Astrocyte (in vitro differentiated cells and primary cell): Measurements from ENCODE around the gene PDLIM7. TPM values are rescaled to one million over a fixed set of nuclear protein-coding genes. Genes with fewer than 3 reads are reported as not detected.

ENCODE experiments used
- DNase-seq: peaks from one replicate; pipeline ENCODE4 v3.0.0-alpha.2; 2010; ENCODE audit warnings: low read depth
- FAIRE-seq: peaks from 2 replicates; lab custom pipeline; 2011; peaks lifted over from hg19 to GRCh38; lab: Jason Lieb, UNC
- H2AFZ ChIP-seq: 2 replicates; pipeline ENCODE4 v1.6.0; 2012; ENCODE audit warnings: low read depth, low read length, inconsistent platforms
- H3K27ac ChIP-seq: 2 replicates; pipeline ENCODE4 v1.5.1; 2011; ENCODE audit warnings: low read depth, low read length, inconsistent platforms
- H3K27me3 ChIP-seq: 2 replicates; pipeline ENCODE4 v1.6.0; 2011; ENCODE audit warnings: low read length, inconsistent platforms; ENCODE audit not compliant: insufficient read depth
- H3K36me3 ChIP-seq: 2 replicates; pipeline ENCODE4 v1.5.1; 2011; ENCODE audit warnings: low read length, inconsistent platforms; ENCODE audit not compliant: insufficient read depth
- H3K4me1 ChIP-seq: 2 replicates; pipeline ENCODE4 v1.5.1; 2011; ENCODE audit warnings: low read length, inconsistent platforms; ENCODE audit not compliant: insufficient read depth
- H3K4me2 ChIP-seq: 2 replicates; pipeline ENCODE4 v1.6.0; 2012; ENCODE audit warnings: low read length, inconsistent platforms
- H3K4me3 ChIP-seq: 2 replicates; pipeline ENCODE4 v1.5.1; 2011; ENCODE audit warnings: low read depth, mild to moderate bottlenecking, low read length, inconsistent platforms; ENCODE audit not compliant: insufficient read depth
- H3K79me2 ChIP-seq: 2 replicates; pipeline ENCODE4 v1.6.0; 2012; ENCODE audit warnings: mild to moderate bottlenecking, low read length, inconsistent platforms; ENCODE audit not compliant: insufficient read depth
- H3K9ac ChIP-seq: 2 replicates; pipeline ENCODE4 v1.6.0; 2012; ENCODE audit warnings: mild to moderate bottlenecking, low read length, inconsistent platforms
- H3K9me3 ChIP-seq: 2 replicates; pipeline ENCODE4 v1.5.1; 2012; ENCODE audit warnings: low read depth, mild to moderate bottlenecking, low read length, inconsistent platforms; ENCODE audit not compliant: insufficient read depth
- H4K20me1 ChIP-seq: 2 replicates; pipeline ENCODE4 v1.6.0; 2012; ENCODE audit warnings: low read length, inconsistent platforms; ENCODE audit not compliant: insufficient read depth
- H3K27ac Mint-ChIP-seq: one replicate; pipeline ENCODE4 v1.8.0; 2021; ENCODE audit warnings: mild to moderate bottlenecking, mixed read lengths; ENCODE audit not compliant: unreplicated experiment
- H3K27me3 Mint-ChIP-seq: one replicate; pipeline ENCODE4 v1.8.0; 2021; ENCODE audit warnings: low read depth, mixed read lengths; ENCODE audit not compliant: unreplicated experiment
- H3K36me3 Mint-ChIP-seq: one replicate; pipeline ENCODE4 v1.8.0; 2021; ENCODE audit warnings: low read depth, mixed read lengths; ENCODE audit not compliant: unreplicated experiment
- H3K4me1 Mint-ChIP-seq: one replicate; pipeline ENCODE4 v1.8.0; 2021; ENCODE audit warnings: low read depth, mixed read lengths; ENCODE audit not compliant: unreplicated experiment
- H3K4me3 Mint-ChIP-seq: one replicate; pipeline ENCODE4 v1.8.0; 2021; ENCODE audit warnings: mild to moderate bottlenecking, moderate library complexity, mixed read lengths; ENCODE audit not compliant: unreplicated experiment
- H3K9me3 Mint-ChIP-seq: one replicate; pipeline ENCODE4 v1.8.0; 2021; ENCODE audit warnings: mild to moderate bottlenecking, mixed read lengths; ENCODE audit not compliant: unreplicated experiment
- EZH2 ChIP-seq: IDR thresholded peaks from 2 replicates; pipeline ENCODE4 v1.6.1; 2012; ENCODE audit warnings: mild to moderate bottlenecking, low read length, inconsistent platforms; ENCODE audit not compliant: insufficient read depth
- total RNA-seq: library from RNA; stranded (reverse); gene quantifications from 2 replicates; pipeline ENCODE4 v1.2.1, GENCODE V29; 2021
- TF ChIP-seq, protein P1 (sequence below): IDR thresholded peaks from 2 replicates; pipeline ENCODE4 v1.5.1; 2011; ENCODE audit warnings: low read depth, mild to moderate bottlenecking, inconsistent platforms, low read length, moderate library complexity; ENCODE audit not compliant: insufficient read depth

Gene PDLIM7
- total RNA-seq, 1 donor from 2014 or later = 590 TPM

DNA sequence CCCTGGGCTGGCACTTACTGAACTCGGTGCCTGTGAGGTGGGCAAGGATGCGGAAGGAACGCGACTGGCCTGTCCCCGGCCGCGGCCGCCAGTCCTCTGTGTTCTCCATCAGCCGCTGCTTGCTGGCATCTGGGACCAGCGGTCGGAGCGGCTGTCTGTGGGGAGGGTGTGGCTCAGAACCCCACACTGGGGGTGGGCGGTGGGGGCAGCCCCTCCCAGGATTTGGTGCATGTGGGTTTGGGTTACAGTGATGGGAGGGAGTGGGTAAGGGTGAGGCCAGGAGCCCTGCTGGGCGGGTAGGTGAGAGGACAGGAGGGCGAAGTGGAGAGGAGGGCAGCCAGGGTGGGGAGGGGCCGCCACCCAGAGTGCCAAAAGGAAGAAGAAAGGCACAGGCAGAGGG lies 6.4 kb downstream of the PDLIM7 start:
- Histone ChIP-seq H3K9me3 (no peaks in the 10 kb centered on the region), H3K27ac (peak overlapping the region; percentile 31), H4K20me1 (peaks cover 81% of the 10 kb centered on the region), H3K4me3 (no peak overlapping the region), H3K4me1 (peaks cover 64% of the 10 kb centered on the region), H2AFZ (no peak overlapping the region), H3K79me2 (peaks cover 90% of the 10 kb centered on the region), H3K27me3 (no peaks in the 10 kb centered on the region), H3K36me3 (peaks cover 47% of the 10 kb centered on the region), H3K4me2 (peak overlapping the region; percentile 55), H3K9ac (no peak overlapping the region)
- peaks cover 32% of the 10 kb centered on the region for H3K4me1 Mint-ChIP-seq
- FAIRE-seq (no peak), DNase-seq (no peak)
- peak overlapping the region; percentile 62 for H3K4me3 Mint-ChIP-seq
- peak overlapping the region; percentile 69 for H3K27ac Mint-ChIP-seq
- H3K27me3 Mint-ChIP-seq = no peaks in the 10 kb centered on the region
- peaks cover 10% of the 10 kb centered on the region for H3K36me3 Mint-ChIP-seq
- no peak for TF ChIP-seq EZH2
- TF ChIP-seq, protein P1, sequence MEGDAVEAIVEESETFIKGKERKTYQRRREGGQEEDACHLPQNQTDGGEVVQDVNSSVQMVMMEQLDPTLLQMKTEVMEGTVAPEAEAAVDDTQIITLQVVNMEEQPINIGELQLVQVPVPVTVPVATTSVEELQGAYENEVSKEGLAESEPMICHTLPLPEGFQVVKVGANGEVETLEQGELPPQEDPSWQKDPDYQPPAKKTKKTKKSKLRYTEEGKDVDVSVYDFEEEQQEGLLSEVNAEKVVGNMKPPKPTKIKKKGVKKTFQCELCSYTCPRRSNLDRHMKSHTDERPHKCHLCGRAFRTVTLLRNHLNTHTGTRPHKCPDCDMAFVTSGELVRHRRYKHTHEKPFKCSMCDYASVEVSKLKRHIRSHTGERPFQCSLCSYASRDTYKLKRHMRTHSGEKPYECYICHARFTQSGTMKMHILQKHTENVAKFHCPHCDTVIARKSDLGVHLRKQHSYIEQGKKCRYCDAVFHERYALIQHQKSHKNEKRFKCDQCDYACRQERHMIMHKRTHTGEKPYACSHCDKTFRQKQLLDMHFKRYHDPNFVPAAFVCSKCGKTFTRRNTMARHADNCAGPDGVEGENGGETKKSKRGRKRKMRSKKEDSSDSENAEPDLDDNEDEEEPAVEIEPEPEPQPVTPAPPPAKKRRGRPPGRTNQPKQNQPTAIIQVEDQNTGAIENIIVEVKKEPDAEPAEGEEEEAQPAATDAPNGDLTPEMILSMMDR = no peak
- no peaks in the 10 kb centered on the region for H3K9me3 Mint-ChIP-seq

DNA sequence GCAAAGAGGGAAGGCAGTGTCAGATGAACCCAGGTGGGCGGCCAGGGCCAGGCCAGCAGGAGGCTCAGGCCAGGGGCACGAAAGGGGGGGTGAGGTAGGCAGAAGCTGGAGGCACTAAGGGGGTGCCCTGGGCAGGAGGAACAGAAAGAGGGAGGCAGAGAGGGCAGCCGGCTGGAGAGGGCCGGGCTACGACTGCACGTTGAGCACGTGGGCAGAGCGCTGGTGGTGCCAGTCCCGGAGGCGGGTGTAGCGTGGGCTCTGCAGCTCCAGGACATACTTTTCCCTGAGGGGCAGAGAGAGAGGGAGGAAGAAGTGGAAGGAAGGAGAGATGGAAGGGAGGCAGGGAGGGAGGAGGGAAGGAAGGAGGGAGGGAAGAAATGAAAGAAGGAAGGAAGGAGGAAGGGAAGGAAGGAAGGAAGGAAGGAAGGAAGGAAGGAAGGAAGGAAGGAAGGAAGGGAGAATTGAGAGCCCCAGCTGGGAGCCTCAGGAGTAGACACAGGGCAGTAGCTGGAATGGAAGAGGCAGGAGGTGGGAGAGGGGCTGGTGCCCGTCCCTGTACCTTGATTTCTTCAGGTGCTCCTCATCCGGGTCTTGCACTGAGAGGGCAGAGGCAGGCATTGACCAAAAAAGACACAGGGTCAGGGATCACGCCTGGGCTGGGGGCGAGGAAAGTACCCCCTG lies 7.0 kb downstream of the PDLIM7 start:
- Histone ChIP-seq H3K79me2 (peaks cover 90% of the 10 kb centered on the region), H3K36me3 (peaks cover 49% of the 10 kb centered on the region)

More for the DNA sequence above, 7.0 kb downstream of the PDLIM7 start:
- H3K27ac Mint-ChIP-seq = peak overlapping the region; percentile 69
- TF ChIP-seq, protein P1 = no peak
- no peak for TF ChIP-seq EZH2
- H3K4me1 Mint-ChIP-seq = peaks cover 35% of the 10 kb centered on the region
- FAIRE-seq (no peak), DNase-seq (no peak)
- Histone ChIP-seq H3K27ac (peak overlapping the region; percentile 31), H2AFZ (no peak overlapping the region), H4K20me1 (peaks cover 83% of the 10 kb centered on the region), H3K9ac (peak overlapping the region; percentile 27), H3K4me1 (peaks cover 59% of the 10 kb centered on the region), H3K4me2 (peak overlapping the region; percentile 55), H3K27me3 (no peaks in the 10 kb centered on the region), H3K9me3 (no peaks in the 10 kb centered on the region), H3K4me3 (no peak overlapping the region)
- H3K36me3 Mint-ChIP-seq = peaks cover 14% of the 10 kb centered on the region
- H3K4me3 Mint-ChIP-seq = peak overlapping the region; percentile 64
- H3K27me3 Mint-ChIP-seq = no peaks in the 10 kb centered on the region
- no peaks in the 10 kb centered on the region for H3K9me3 Mint-ChIP-seq
